GM18517 (cell line): Measurements from ENCODE around the gene IRAK3.

Experiments
- ATAC-seq: cut with Tn5 transposase; IDR thresholded peaks from one replicate; pipeline ENCODE4 v1.9.1; 2021; ENCODE audit warnings: mild to moderate bottlenecking, moderate library complexity; ENCODE audit not compliant: unreplicated experiment

The IRAK3 gene

DNA sequence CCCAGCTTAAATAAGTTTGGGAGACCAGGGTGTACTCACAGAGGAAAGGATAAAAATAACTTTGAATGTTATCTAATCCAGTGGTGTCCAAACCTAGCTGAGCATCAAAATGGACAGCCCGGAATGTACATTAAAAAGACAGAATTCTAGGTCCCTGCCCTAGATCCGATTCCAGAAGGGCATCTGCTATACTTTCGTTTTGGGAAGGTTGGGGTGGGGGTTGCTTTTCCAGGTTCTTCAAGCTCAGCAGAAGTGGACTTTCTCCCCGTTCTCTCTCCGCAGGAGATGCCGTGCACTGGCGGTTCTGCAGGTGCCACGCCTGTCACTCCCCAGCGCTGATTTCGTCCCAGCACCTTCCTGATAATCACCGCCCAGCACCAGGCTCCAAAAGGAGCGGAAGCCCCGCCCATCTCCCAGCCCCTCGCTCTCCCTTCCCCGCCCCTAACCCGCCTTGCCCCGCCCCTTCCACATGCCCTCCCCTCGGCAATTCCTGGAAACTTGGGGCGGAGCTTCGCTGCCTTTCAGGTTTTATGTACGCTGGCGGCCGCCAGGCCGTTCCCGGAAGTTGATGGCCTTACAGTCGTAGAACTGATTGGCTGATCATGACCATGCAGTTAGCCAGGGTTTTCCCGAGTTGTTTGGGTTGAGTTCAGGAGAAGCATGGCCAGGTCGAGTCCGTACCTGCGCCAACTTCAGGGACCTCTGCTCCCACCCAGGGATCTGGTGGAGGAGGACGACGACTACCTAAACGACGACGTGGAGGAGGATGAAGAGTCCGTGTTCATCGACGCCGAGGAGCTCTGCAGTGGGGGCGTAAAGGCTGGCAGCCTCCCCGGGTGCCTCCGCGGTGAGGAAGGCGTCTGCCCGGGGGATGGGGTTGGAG, 113.2 kb downstream of the IRAK3 start, which contains the start of gene HELB:
Gene HELB (plus strand): TSS at position 550 of the 883 bp plus-strand sequence. CDS start 111 bp downstream, at position 661.
- ATAC-seq, result peak; percentile 84

DNA sequence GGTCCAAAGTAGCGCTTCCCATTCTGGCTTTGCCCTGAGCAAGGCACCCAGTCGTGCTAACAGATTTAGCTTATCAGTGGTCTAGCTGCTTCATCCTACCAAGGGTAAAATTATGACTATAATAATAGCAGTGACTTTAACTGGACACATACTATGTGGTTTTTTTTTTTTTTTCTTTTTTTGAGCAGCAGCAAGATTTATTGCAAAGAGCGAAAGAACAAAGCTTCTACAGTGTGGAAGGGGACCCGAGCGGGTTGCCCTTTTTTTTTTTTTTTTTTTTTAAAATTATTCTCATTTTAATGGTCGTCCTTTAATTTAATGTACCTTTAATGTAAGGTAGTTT, 113.8 kb downstream of the IRAK3 start:
- ATAC-seq, result no peak

DNA sequence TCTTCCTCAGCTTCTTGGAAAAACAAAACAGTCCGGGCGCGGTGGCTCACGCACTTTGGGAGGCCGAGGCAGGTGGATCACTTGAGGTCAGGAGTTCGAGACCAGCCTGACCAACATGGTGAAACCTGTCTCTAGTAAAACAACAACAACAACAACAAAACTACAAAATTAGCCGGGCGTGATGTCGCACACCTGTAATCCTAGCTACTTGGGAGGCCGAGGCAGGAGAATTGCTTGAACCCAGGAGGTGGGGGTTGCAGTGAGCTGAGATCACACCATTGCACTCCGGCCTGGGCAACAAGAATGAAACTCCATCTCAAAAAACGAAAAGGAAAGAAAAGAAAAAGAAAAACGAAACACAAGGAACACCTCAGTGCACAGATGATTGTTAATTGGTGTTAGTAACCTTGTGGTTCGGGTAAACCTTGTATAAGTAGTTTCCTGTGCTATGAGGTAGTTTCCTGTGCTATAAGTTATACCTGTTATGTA, 114.3 kb downstream of the IRAK3 start:
- ATAC-seq, result peak; percentile 59
